GM18868 (cell line): ENCODE results near the gene YDJC.
"Not testable (repeated sequence)": the region's sequence is repeated elsewhere in the genome, so short reads cannot be mapped to it uniquely, and the experiment has no call there.

Experiments
- ATAC-seq: cut with Tn5 transposase; IDR thresholded peaks from one replicate; pipeline ENCODE4 v1.9.1; 2021; ENCODE audit warnings: mild to moderate bottlenecking, moderate library complexity; ENCODE audit not compliant: unreplicated experiment

The YDJC gene

GRCh38 chr22:21632931-21633330 lies 3.1 kb upstream of the YDJC start:
- ATAC-seq, result no peak

DNA sequence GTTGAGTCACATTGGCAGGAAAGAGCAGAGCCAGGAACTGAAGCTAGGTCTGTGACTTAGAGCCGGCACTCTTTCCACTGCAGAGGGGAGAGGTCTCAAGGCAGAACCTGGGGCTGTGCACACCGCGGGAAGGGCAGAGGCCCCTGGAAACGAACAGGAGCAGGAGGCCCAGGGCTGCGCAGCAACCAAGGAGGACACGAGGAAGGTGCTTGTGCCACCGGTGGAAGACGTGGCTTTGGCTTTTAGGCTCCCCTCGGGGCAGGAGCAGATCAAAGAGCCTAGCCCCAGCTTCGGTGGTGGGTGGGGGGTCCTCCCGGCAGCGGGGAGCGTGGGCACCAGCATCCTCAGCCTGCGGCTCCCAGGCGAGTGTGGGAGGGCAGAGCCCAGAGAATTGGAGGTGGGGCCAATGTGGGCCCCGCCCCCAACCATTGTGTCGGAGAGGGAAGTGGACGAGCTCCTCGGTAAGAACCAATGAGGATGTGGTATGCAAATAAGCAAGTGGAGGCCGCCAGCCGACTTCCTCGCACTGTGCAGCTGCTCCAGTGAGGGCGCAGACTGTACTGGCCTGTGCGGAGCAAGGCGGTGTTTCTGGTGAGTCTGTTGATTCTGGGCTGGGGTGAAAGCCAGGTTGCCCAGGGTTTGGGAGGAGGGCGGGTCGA lies 2.5 kb upstream of the YDJC start, which contains the start of gene CCDC116:
Gene CCDC116, plus strand, starts transcription at position 524 of the 659 bp plus-strand sequence. CDS start 422 bp downstream, outside the sequence.
- no peak for ATAC-seq

GRCh38 chr22:21631025-21631424 lies 1.2 kb upstream of the YDJC start:
- no peak for ATAC-seq

DNA sequence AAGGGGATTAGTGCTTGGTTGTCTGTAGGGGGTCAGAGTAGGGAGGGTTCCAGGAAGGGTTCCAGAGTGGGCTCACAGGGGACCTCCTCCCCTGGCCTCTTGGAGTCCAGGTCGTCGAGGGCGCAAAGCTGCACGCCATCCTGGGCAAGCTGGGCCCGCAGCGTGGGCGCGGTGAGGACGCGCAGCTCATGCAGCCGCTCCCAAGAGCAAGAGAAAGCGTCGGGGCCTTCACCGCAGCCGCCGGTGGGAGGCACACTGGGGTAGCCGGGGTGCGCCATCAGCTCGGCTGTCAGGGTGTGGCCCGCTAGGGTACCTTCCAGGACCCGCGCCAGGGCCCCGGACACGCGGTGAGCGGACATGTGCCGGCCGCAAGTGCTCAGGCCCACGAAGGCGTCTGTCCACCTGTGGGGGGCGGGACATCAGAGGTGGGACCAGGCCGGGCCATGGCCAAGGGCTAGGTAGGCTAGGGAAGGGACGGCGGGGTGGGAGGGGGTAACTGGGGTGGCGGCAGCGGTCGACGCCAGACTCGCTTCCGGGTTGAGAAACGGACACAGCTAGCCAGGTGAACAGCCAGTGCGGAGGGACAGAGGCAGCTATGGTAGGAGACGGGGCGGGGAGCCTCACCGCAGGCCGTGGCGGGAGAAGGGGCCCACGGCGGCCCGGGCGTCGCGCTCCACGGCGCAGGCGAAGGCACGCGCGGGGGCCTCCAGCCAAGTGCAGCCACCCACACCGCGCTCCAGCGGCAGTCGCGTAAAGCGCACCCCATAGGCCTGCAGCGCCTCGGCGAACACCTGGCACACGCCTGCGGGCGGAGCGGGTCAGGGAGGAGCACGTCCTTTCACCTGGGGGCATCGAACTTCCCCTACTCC lies 1.2 kb downstream of the YDJC start:
- no peak for ATAC-seq

DNA sequence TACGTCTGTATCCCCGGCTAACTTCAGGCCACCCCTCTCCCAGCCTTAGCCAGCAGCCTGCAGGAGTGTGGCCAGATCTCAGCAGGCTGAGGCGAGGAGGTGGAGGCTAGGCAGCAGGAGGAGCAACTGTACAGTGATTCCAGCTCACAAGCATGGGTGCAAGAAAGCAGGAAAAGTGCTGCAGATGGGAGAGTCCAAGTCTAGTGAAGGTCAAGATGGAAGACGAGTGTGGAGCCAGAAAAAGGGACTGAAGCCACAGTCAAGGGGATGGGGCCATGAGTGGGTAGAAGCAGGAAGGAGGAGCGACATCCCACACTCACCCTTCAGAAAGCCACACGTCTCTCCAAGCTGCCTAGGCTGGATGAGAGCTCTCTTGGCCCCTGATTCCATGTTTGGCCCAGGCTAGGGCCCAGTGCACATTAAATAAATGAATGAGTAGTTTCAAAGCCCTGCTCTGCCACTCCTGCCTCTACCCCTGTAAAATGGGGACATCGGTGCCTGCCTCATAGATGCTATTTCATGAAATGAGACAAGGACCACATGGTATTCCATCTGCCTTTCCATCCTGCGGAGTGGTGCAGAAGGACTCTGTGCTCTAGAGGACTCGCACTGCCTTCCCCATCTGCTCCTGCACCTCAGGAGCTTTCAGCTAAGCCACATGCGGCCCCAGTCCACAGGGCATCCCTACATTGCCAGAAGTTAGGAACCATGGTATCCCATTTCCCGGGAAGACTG lies 2.9 kb downstream of the YDJC start:
- no peak for ATAC-seq

GRCh38 chr22:21626073-21626734 lies 3.6 kb downstream of the YDJC start:
- ATAC-seq, result no peak

DNA sequence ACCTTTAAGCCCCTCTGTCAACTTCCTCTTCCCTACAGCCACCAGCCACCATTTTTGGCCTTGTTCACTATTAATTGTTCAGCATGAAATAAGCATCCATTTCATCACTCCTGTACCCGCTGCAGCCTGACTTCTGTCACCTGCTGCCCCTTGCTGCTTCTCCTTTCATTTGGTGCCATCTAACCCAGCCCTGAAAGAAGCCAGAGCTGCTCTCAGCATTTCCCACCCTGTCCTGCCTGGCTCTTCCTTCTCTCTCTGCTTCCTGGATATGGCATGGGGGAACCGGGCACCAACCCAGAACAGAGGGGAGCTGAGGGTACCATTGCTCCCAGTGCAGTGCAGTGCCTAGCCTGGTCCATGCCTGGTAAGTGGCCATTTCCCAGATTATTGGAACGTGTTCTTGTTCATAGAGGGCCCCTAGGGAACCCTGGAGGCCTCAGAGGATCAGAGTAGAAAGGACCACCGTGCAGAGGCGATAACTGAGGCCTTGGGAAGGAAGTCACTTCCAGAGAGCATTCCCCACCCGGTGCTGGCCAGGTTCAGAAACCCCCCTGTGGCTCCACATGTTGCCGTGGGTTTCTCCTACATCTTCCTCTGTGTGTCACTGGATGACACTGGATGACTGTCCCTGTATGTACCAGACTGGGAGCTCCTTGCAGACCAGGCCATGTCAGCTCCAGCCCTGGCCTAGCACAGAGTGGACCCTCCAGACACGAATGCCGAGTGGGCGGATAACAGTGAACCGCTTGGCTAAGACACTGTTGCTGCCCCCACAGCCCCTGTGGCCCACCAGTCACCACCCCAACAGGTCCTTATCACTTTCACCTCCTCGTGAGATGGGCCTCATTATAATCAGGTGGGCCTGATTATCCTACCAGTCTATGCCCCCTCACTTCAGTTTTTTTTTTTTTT lies 4.7 kb downstream of the YDJC start:
- no peak for ATAC-seq

GRCh38 chr22:21624120-21624879 lies 5.5 kb downstream of the YDJC start:
- ATAC-seq, result no peak

GRCh38 chr22:21623648-21623970 lies 6.2 kb downstream of the YDJC start:
- ATAC-seq, result no peak

- ATAC-seq, result no peak
These were observed 6.7 kb downstream of the YDJC start for GRCh38 chr22:21622919-21623647.

GRCh38 chr22:21622011-21622918 lies 7.6 kb downstream of the YDJC start:
- ATAC-seq, result no peak

DNA sequence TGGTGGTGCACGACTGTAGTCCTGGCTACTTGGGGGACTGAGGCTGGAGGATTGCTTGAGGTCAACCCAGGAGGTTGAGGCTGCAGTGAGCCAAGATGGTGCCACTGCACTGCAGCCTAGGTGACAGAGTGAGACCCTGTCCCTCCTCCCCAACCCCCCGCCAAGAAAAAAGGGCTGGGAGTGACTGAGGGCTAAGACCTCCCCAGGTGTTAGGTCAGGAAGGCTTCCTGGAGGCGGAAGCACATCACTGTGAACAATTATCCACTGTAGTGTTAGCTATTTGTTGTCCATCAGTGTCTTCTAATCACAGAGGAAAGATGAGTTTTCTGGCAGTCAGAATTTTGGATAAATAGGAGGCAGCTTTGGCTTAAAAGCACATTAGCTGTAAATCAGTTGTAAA lies 8.8 kb downstream of the YDJC start:
- no peak for ATAC-seq

DNA sequence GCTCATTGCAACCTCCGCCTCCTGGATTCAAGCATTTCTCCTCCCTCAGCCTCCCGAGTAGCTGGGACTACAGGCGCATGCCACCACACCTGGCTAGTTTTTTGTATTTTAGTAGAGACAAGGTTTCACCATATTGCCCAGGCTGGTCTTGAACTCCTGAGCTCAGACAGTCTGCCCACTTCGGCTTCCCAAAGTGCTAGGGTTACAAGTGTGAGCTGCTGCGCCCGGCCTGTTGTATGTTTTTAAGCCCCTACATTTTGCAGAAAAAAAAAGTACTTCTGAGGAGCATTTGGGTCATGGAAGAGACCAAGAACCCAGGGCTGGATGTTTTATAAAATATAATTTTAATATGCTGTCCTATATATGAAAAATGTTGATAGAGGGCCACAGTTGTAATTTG lies 12.5 kb downstream of the YDJC start:
- ATAC-seq, result not testable (repeated sequence)

GRCh38 chr22:21615731-21616130 lies 14.1 kb downstream of the YDJC start:
- ATAC-seq, result no peak

DNA sequence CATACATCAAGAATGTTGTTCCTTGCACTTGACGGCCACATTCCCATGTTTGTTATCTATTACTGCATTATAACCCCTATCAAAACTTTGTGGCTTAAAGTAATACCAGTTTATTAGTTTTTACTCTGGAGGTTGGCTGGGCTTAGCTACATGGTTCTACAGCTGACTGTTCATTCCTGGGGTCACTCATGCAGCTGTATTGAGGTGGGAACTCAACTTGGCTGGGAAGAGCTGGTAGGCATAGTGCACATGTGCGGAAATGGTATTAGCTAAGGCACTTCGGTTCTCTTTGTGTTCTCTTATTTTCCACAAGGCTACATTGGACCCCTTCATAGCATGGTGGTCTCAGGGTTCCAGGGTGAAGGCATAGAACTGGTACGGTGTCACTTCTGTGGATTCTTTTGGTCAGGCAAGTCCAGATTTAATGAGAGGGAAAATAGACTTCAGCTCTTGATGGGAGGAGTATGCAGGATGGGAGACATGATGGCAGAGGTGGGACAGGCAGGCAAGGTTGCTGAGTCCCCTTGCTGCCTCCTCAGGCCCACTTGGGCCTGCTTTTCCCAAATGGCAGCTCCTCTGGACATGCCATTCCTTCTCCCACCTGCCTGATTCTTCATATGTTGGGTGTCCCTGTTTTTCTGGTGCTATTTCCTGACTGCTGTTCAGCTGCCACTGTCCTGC lies 16.1 kb downstream of the YDJC start:
- ATAC-seq, result no peak

GRCh38 chr22:21612858-21613257 lies 17.0 kb downstream of the YDJC start:
- no peak for ATAC-seq
